ENCODE measurements around the gene CTRB2.
A peak's percentile ranks its signal among the peaks of the same experiment; 100 is the strongest.
"Not testable (repeated sequence)": the region's sequence is repeated elsewhere in the genome, so short reads cannot be mapped to it uniquely, and the experiment has no call there.

Gene CTRB2

DNA sequence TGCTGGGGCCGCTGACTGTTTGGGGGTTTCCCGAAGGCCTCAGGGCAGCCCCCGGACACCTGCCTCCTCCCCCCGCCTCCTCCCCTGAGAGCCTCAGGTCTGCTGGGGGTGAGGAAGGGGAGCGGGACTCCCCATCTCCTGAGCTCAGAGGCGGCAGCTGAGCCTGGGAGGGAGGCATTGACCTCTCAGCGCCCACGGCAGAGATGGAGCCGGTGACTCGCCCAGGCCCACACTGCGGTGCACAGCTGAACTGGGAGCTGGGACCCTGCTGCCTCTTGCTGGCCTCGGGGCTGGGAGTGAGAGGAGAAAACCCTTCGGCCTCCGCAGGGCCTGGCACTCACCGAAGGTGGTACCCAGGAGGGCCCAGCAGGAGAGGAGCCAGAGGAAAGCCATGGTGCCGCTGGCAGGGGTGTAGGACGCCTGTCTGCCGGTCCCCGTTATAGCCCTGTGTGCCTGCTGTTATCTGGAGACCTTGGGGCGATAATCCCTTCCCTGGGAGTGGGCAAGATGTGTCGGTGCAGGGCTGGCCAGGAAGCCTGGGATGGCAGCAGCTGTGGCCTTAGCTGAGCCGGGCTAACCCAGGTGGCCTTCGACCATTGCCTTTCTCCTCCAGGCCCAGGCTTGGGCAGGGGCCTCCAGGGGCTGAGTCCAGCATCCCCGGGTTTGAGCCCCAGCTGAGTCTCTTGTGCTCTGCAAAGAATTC lies at the start of gene CTRB2:
CTRB2 (minus strand) TSS at position 413 of the 703 bp plus-strand sequence; CDS start at position 393, 20 bp downstream.
- peak in 1 of 3 donors; percentile 21 for DNase-seq

GRCh38 chr16:75256059-75256571 lies 49.2 kb upstream of the CTRB2 start:
- DNase-seq = peak in 1 of 3 donors; percentile 51

GRCh38 chr16:75254359-75254837 lies 47.4 kb upstream of the CTRB2 start:
- DNase-seq = no peak

- DNase-seq = no peak
These were observed 46.3 kb upstream of the CTRB2 start for GRCh38 chr16:75252946-75253911.

DNA sequence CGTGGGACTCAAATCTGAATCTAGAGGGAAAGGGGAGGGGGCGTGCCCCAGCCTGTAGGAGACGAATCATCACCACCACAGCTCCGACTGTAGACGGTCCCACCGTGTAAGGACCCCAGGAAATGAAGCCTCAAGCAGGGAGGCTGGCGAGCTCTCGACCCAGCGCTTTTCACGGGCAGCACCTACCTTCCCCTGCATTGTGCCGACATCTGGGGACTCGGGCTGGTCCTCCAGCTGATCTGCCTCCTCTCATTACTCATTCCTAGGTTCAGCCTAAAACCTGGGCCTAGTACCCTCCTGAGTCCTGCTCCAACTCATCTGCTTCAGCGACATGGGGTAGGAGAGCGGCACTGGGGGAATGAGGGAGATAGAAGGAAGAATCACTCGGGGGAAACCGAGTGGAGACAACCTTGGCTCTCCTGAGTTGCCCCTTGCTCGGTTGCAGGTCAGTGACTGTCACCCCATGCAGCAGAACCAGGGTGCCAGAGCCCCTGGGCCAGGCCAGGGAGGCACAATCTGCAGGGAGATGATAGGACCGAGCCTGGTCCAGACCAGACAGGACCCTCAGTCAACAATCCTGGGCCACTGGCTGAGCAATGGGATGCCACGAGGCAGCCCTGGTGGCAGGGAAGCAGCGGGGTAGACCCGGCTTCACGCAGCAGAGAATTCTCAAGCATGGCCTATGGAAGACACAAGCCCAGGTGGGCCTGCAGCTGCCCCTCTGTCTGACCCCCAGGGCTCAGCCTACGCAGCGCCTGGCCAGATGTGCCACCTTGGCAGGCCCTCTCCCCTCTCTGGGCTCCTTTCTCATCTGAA lies 45.3 kb upstream of the CTRB2 start:
- DNase-seq = no peak

DNA sequence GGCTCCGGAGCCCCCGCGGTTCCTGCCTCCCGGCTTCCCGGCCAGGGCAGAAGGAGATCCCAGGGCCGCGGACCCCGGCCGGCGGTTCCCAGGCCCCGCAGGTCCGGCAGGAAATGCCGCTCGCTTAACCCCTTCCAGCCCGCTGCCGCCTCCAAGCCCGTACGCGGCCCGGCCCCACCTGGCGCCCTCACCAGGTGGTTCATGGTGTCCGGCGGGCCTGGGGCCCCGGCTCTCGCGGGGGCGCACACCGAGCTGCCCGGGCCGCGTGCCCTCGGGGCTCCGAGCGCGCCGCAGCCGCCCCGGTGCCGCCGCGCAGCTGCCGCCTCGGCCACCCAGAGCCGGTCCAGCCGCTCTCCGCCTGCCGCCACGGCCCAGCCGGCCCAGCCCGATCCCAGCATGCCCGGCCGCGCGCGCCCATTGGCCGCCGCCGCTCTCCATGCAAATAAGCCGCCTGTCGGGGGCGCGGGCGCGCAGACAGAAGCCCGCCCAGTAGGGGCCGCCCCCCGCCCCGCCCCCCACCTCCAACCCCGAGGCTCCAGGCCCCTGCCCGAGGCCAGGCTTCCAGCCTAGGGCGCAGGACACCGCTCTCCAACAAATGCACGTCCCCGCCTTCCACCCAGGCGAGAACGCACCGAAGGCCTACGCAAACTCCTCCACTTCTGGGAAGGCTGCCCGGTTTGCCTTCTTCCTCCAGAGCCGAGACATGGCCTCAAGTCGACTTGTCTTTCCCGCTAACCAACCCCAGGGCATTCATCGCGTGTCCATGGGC lies 44.5 kb upstream of the CTRB2 start, which contains the start of gene BCAR1:
BCAR1 (minus strand) TSS at position 345 of the 769 bp plus-strand sequence; CDS start at position 203, 142 bp downstream.
- DNase-seq = peak; percentile 76 to 93 (median 80)

GRCh38 chr16:75250809-75251279 lies 43.9 kb upstream of the CTRB2 start:
- peak; percentile 48 to 74 (median 48) for DNase-seq

DNA sequence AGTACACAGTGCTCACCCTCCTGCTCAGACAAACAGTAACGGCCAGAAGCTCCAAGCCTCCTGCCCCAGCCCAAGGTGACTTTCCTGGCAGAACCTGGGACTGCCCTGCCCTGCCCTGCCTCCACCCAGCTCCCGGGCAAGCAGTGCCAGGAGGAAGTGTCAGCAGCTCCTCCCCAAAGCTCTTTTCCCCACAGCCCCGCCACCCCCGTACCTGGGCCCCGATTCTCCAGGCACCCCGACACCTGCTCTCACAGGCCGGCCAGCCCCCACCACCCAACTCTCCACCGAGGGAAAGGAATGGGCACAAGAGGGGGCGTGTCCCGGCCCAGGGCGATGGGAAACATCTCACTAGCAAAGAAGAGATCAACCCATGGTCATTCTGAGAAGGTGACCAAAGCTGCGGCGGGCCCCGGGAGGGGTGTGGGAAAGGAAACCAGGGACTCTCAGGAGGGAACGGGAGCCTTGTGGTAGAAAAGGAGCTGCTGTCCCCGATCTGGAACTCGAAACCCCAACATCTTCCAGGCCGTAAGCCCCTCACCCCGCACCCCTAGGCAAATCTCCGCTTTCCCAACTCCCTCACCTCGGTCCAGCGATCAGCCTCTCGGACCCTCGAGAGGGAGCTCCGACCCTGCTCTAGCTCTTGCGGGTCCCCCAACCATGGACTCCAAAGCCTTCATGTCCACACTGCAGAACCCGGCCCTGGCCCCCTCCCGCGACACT lies 43.3 kb upstream of the CTRB2 start:
- peak in 1 of 3 donors; percentile 50 for DNase-seq

DNA sequence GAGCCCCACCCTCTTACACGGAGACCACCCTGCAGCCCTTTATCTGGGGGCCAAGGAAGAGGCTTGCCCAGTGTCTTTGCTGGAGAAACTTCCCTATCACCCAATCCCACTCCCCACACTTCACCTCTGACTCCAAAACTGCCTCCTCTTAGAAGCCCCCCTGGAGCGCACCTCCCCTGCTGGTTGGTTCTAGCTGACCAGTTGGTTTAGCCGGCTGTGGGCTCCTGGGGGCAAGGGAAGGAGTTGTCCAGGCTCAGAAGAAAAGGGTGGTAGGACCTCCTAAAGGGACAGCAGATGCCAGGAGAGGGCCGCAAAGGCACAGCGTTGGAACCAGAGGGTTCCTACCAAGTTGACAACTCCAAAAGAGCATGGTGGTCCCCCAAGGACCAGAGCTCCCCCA lies 42.5 kb upstream of the CTRB2 start:
- DNase-seq = no peak

GRCh38 chr16:75248536-75249380 lies 41.8 kb upstream of the CTRB2 start:
- DNase-seq = no peak

GRCh38 chr16:75248142-75248535 lies 41.2 kb upstream of the CTRB2 start:
- peak in 1 of 3 donors; percentile 48 for DNase-seq

GRCh38 chr16:75247249-75247648 lies 40.3 kb upstream of the CTRB2 start:
- no peak for DNase-seq

DNA sequence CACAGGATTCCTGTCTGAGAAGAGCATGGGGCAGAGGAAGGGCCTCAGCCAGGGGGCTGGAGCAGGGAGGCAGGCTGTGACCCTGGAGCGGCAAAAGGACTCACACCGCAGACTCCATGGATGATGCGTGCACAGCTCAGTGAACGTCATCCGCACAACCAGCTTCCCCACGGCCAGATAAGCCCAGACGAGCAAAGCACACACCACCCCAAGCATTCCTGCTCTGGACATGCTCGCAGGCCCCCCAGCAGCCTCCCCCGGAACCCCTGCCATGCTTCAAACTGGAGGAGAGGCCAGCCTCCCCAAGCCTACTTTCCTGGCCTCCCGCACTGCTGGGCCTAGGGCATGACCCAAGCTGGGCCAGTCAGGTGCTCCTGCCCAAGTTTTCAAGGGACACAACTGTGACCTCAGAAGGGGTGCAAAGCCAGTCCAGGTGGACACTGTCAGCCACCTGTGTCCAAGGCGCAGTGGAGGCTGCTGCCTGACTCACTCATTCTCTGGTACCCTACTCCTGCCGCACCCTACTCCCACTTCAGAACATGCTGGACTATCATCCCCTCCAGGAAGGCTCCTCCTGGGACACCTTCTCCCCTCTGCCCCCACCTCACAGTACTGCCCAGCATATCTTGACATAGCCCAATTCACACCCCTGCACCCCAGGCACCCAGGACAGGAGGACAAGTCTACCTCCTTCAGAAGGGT lies 39.7 kb upstream of the CTRB2 start:
- DNase-seq = no peak

DNA sequence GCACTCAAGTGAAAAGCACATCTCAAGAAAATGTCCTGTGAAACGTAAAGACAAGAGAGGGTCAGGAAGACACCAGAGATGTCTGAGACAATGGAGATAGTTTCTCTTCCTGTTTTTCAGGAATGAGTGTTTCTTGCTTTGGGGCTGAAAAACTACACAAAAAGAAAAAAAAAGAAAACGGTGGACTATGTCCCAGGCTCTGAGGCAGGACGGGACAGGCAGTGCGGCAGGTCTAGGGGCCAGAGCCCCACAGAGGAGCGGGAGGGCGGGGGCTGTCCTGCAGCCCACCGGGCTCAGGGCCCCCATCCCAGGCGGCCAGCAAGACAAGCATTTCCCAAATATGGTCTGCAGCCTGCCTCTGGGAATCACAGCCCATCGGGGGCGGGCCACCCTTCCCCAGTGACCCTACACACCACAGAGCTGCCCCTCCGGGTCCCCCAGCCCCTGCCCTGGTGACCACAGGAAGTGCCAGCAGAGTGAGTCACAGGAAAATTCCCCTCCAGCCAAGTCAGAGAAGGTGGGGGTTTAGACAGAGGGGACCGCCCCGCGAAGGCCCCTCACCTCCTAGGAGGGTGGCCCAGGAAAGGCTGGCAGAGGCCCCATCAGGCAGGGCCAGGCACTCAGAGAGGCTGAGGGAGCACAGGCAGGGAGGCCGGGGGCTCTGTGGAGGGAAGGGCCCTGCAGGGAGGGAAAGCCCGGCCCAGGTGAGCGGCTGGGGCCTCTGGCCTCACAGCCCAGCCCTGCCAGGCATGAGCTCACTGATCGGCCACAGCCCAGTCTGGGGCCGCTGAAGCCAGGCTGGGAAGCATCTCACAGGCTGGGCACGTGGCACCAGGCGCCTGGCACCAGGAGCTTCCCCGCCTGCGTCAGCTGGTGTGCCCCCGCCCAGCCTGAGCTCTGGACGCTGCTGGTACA lies 38.1 kb upstream of the CTRB2 start:
- DNase-seq = peak; percentile 56 to 77 (median 69)

GRCh38 chr16:75244225-75244809 lies 37.4 kb upstream of the CTRB2 start:
- DNase-seq = peak; percentile 38 to 70 (median 42)

GRCh38 chr16:75243667-75244224 lies 36.8 kb upstream of the CTRB2 start:
- DNase-seq = no peak

DNA sequence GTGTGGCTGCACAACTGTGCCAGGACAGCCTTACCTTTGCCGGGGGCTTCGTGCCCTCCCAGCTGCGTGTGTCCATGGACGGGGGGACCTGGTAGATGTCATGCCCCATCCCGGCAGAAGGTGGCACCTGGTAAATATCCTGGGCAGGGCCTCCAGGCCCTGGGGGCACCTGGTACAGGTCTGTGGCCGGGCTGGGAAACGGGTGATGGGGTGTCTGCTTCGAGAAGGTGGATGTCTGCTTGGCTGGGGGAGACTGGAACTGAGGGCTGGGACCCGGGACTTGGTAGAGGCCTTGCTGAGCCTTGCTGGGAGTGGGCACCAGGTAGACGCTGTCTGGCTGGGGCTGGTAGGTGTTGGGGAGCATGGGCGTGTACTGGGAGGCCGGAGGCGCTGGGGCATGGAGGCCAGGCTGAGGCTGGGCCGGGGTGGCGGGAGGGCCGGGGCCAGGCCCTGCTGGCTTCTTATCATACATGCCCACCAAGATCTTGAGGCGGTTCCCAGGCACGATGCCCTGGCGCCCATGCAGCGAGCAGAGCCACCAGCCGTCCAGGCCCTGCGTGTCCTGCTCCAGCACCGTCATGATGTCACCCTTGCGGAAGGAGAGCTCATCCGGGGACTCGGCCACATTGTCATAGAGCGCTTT lies 35.6 kb upstream of the CTRB2 start:
- not testable (repeated sequence) for DNase-seq
